Esophagus squamous epithelium (tissue), 5 donors: ENCODE results near the gene GABBR1. TPM values are rescaled to one million over a fixed set of nuclear protein-coding genes. Genes with fewer than 3 reads are reported as not detected.

Experiments
- DNase-seq: peaks from one replicate; lab custom pipeline; 2025; lab: John Stamatoyannopoulos, UW
- H3K27ac ChIP-seq, 4 donors: fragments of 200-600 bp; sonication (generic); one replicate each; pipeline ENCODE4 v1.5.1; 2016 to 2019; ENCODE audit warnings: mild to moderate bottlenecking in 1 of 4
- H3K27me3 ChIP-seq, 4 donors: fragments of 200-600 bp; sonication (generic); 1 replicate in 3 of 4; 2 replicates in 1 of 4; pipeline versions ENCODE4 v1.5.1 to v1.6.0; 2017 to 2021; ENCODE audit warnings: antibody characterized with exemption in 1 of 4
- H3K36me3 ChIP-seq, 3 donors: fragments of 200-600 bp; sonication (generic); one replicate each; pipeline ENCODE4 v1.5.1; 2016 to 2019
- H3K4me1 ChIP-seq, 3 donors: fragments of 200-600 bp; sonication (generic); one replicate each; pipeline ENCODE4 v1.5.1; 2017 to 2019
- H3K4me3 ChIP-seq, 4 donors: fragments of 200-600 bp; sonication (generic); 1 replicate in 3 of 4; 2 replicates in 1 of 4; pipeline ENCODE4 v1.5.1; 2016 to 2019; ENCODE audit warnings: mild to moderate bottlenecking in 2 of 4, moderate library complexity in 1 of 4
- H3K9me3 ChIP-seq, 3 donors: fragments of 200-600 bp; sonication (generic); one replicate each; pipeline ENCODE4 v1.5.1; 2016 to 2019
- POLR2A ChIP-seq, 4 donors: fragments of 450-650 bp; IDR thresholded peaks; one replicate each; pipeline ENCODE4 v1.6.1; 2017; ENCODE audit warnings: antibody characterized with exemption in 4 of 4, mild to moderate bottlenecking in 4 of 4, moderate library complexity in 3 of 4
- WGBS, 2 donors: methylation state at CpG; one replicate each; pipeline ENCODE4 v1.1.5; 2018; 5-methylcytosine and 5-hydroxymethylcytosine counted together
- intact Hi-C: fragments of 100-400 bp; cut with DNase I; formaldehyde crosslinking; loops from one replicate; pipeline ENCODE4 v1.15.0; 2022
- total RNA-seq, 4 donors: library from RNA; depleted of rRNA; stranded (reverse); fragments of >200 nt; gene quantifications; one replicate each; pipeline ENCODE4 v1.1.0, GENCODE V29; 2016
- TF ChIP-seq, protein P1 (sequence below), 6 experiments: fragments of 450-650 bp in 4 of 6; fragments of 200-600 bp in 2 of 6; sonication (generic) in 2 of 6; IDR thresholded peaks; one replicate each; pipeline ENCODE4 v1.5.1; 2016 to 2019; ENCODE audit warnings: antibody characterized with exemption in 6 of 6, mild to moderate bottlenecking in 4 of 6, moderate library complexity in 4 of 6
- donor health status: DM: yes; HTN: yes; CAD: no.

Gene GABBR1
- total RNA-seq, 4 donors from 2014 or later = 4.1 to 19.5 (median 8.5) TPM

DNA sequence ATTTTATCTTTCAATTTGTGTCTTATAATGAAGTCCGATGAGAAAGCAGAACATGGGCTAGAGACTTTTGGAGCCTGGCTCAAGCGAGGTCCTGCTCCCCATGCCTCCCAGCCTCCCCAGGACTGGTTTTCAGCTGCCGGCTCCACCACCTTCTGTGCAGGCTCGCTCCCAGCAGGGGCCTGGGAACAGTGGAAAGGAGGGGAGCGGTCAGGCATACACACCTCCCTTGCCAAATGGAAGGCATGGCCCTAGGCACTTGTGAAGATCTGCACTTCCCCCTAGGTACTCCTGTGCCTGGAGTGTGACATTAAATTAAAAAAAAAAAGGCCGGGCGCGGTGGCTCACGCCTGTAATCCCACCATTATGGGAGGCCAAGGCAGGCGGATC lies 19.2 kb upstream of the GABBR1 start:
- Histone ChIP-seq H3K9me3 (no peaks in the 10 kb centered on the region), H3K36me3 (no peaks in the 10 kb centered on the region), H3K27ac (no peak overlapping the region), H3K4me1 (peaks cover 0 to 35% (median 8%) of the 10 kb centered on the region in 3 donors), H3K27me3 (no peaks in the 10 kb centered on the region), H3K4me3 (no peak overlapping the region)
- no peak for TF ChIP-seq POLR2A (IDR thresholded peaks at IDR 0.05)
- TF ChIP-seq, protein P1, sequence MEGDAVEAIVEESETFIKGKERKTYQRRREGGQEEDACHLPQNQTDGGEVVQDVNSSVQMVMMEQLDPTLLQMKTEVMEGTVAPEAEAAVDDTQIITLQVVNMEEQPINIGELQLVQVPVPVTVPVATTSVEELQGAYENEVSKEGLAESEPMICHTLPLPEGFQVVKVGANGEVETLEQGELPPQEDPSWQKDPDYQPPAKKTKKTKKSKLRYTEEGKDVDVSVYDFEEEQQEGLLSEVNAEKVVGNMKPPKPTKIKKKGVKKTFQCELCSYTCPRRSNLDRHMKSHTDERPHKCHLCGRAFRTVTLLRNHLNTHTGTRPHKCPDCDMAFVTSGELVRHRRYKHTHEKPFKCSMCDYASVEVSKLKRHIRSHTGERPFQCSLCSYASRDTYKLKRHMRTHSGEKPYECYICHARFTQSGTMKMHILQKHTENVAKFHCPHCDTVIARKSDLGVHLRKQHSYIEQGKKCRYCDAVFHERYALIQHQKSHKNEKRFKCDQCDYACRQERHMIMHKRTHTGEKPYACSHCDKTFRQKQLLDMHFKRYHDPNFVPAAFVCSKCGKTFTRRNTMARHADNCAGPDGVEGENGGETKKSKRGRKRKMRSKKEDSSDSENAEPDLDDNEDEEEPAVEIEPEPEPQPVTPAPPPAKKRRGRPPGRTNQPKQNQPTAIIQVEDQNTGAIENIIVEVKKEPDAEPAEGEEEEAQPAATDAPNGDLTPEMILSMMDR (IDR thresholded peaks at IDR 0.05) = no peak
- DNase-seq = no peak
- 83 to 100% methylated on average over 1 to 8 of the region's 10 CpGs for WGBS, 2 donors
- intact Hi-C loops = no loop called here

DNA sequence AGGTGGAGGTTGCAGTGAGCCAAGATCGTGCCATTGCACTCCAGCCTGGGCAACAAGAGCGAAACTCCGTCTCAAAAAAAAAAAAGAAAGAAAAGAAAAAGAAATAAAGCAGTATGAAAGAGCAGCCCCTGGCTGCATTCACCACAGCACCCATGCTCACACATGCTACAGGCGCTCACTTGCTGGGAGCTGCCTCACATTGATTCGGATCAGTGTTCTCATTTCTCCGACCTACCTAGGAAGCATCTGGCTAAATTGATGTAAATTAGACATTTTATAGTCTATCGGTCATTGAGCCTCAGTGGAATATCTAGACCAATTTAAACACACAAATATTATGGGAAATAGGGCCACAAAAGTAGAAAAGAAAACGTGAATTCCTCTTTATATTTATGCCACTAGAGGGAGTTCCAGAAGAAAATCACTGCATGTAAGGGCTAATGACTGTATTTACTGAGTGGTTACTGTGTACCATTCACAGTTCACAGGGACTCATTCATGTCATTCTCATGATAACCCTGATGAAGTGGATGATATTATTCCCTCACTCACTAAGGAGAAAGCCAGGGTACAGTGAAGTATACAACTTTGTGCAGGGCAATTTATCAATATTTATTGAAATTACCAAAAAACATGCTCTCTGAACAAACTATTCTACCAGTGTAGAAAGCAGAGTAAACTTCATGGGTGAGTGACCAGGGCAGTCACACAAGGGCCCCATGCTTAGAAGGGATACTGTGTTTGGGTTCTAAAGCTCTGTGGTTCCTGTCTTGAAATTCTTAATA lies 18.6 kb upstream of the GABBR1 start:
- Histone ChIP-seq H3K27ac (no peak overlapping the region), H3K4me3 (no peak overlapping the region), H3K36me3 (no peaks in the 10 kb centered on the region), H3K9me3 (no peaks in the 10 kb centered on the region), H3K4me1 (peaks cover 0 to 35% (median 8%) of the 10 kb centered on the region in 3 donors), H3K27me3 (no peaks in the 10 kb centered on the region)
- intact Hi-C loops = no loop called here
- 59 to 65% methylated on average over 8 of the region's 8 CpGs for WGBS, 2 donors
- no peak for DNase-seq
- TF ChIP-seq, protein P1 (IDR thresholded peaks at IDR 0.05) = peak; percentile 47 to 74 (median 54)
- TF ChIP-seq POLR2A (IDR thresholded peaks at IDR 0.05) = no peak

DNA sequence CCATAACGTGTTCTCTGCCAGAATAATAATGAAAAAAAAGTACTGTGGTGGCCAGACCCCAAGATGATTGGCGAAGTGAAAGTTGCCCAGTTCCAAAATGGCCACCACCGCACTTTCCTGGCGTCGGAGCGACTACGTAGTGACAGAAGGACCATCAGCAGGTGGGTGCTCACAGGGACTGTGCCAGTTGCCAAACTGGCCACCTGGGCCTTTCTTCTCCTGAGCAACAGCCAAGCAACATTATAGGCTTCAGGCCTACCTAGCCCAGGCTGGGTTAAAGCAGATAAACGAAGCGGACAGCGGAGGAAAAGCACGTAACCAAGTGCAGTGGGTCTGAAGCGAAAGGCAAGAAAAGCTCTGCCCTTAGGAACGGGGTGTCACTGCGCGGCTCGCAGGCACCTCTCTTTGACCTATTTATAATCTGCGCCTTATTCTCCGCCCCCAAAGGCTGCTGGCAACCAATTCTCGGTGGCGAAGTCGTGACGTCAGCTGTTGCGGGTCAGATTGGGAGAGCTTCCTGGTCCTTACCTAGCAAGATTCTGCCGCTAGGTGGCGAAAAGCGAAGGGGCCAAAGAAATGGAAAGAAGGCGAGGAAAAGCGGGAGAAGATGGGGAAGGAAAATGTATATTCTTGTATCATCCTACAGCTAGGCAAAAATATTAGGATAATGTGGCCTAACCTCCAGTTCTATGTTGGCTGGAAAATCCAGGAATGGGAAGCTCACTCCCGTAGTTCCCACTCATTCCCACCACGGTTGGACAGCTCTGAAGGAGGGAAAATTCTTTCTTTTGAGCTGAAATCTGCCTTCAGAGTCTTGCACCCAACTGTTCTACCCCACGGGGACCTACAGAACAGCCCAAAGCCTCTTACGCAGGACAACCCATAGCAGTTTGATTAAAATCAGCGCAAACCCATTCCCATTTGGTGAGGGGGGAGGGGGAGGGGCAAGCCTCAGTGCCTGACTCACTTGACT lies 17.0 kb upstream of the GABBR1 start:
- 4% methylated on average over 26 to 32 of the region's 33 CpGs for WGBS, 2 donors
- peak overlapping the region; percentile 47 to 83 (median 68) for H3K4me3 ChIP-seq

DNA sequence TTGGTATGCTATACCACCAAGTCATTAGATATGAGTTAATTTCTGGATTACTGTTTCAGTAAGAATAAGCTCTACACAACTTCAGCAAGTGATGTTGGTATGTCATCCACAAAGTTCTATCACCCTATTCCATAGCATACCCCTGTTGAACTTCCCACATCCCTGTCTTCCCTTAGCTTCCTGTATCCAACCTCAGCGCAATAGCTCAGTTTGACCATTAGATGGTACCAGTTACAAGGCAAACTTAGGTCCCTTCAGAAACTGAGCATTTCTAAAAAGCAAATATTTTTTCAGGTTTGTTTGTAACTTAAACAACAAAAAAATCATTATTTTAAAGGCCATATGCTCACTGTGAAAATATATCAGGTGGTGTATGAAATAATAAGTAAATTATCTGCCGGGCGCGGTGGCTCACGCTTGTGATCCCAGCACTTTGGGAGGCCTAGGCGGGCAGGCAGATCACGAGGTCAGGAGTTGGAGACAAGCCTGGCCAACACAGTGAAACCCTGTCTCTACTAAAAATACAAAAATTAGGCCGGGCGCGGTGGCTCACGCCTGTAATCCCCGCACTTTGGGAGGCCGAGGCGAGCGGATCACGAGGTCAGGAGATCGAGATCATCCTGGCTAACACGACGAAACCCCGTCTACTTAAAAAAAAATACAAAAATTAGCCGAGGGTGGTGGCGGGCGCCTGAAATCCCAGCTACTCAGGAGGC lies 15.1 kb upstream of the GABBR1 start:
- no peak overlapping the region for H3K27ac ChIP-seq
- intact Hi-C loops = no loop called here
- TF ChIP-seq, protein P1 (IDR thresholded peaks at IDR 0.05) = peak in 4 of 6 experiments; percentile 27 to 61 (median 54)
- TF ChIP-seq POLR2A (IDR thresholded peaks at IDR 0.05) = no peak
- H3K4me3 ChIP-seq = no peak overlapping the region
- no peaks in the 10 kb centered on the region for H3K27me3 ChIP-seq
- 90% methylated on average over 23 of the region's 23 CpGs for WGBS, 2 donors
- H3K36me3 ChIP-seq = no peaks in the 10 kb centered on the region
- no peaks in the 10 kb centered on the region for H3K9me3 ChIP-seq
- H3K4me1 ChIP-seq = peaks cover 0 to 16% (median 8%) of the 10 kb centered on the region in 3 donors
- DNase-seq = no peak

More for the DNA sequence above, 17.0 kb upstream of the GABBR1 start:
- Histone ChIP-seq H3K27me3 (no peaks in the 10 kb centered on the region), H3K27ac (peak overlapping the region; percentile 92 to 98 (median 97)), H3K4me1 (peaks cover 0 to 21% (median 8%) of the 10 kb centered on the region in 3 donors), H3K9me3 (no peaks in the 10 kb centered on the region), H3K36me3 (no peaks in the 10 kb centered on the region)
- peak in 3 of 4 donors; percentile 43 to 85 (median 81) for TF ChIP-seq POLR2A (IDR thresholded peaks at IDR 0.05)
- TF ChIP-seq, protein P1 (IDR thresholded peaks at IDR 0.05) = peak; percentile 84 to 96 (median 95)
- DNase-seq = peak; percentile 89
- intact Hi-C loops = no loop called here
